Esophagus (tissue), 2 donors: ENCODE results near the gene STK39. TPM values are rescaled to one million over a fixed set of nuclear protein-coding genes. Genes with fewer than 3 reads are reported as not detected.

ENCODE experiments used
- H3K27ac ChIP-seq, 2 donors: one replicate each; pipeline ENCODE4 v1.5.1; 2013; ENCODE audit warnings: low read depth in 2 of 2, mild to moderate bottlenecking in 2 of 2, inconsistent platforms in 1 of 2, low read length in 1 of 2, moderate library complexity in 1 of 2
- H3K27me3 ChIP-seq, 2 donors: one replicate each; pipeline ENCODE4 v1.6.1; 2013; ENCODE audit warnings: low read length in 2 of 2, control low read depth in 1 of 2, mild to moderate bottlenecking in 1 of 2; ENCODE audit not compliant: insufficient read depth in 2 of 2, control insufficient read depth in 1 of 2
- H3K36me3 ChIP-seq, 2 donors: one replicate each; pipeline ENCODE4 v1.6.1; 2013; ENCODE audit warnings: low read length in 1 of 2; ENCODE audit not compliant: control insufficient read depth in 2 of 2, insufficient read depth in 2 of 2
- H3K4me1 ChIP-seq, 2 donors: one replicate each; pipeline ENCODE4 v1.6.1; 2013; ENCODE audit warnings: low read length in 1 of 2; ENCODE audit not compliant: control insufficient read depth in 2 of 2, insufficient read depth in 2 of 2
- H3K4me3 ChIP-seq, 2 donors: one replicate each; pipeline ENCODE4 v1.5.1; 2013; ENCODE audit warnings: low read length in 2 of 2, mild to moderate bottlenecking in 2 of 2, low read depth in 1 of 2, moderate library complexity in 1 of 2
- H3K9me3 ChIP-seq, 2 donors: one replicate each; pipeline ENCODE4 v1.6.1; 2013; ENCODE audit warnings: mild to moderate bottlenecking in 2 of 2, low read depth in 1 of 2, low read length in 1 of 2, moderate library complexity in 1 of 2; ENCODE audit not compliant: control insufficient read depth in 2 of 2, insufficient read depth in 1 of 2
- WGBS, 2 donors: extraction: QIAGEN DNeasy Blood & Tissue Kit; methylation state at CpG; one replicate each; pipeline ENCODE4 v1.1.7; 2013; 5-methylcytosine and 5-hydroxymethylcytosine counted together
- polyA plus RNA-seq, 2 donors: library from polyadenylated mRNA; stranded (reverse); fragments of 200-250 nt; gene quantifications; one replicate each; pipeline ENCODE4 v1.2.3, GENCODE V29; 2013
- donor health status: healthy with polysubstance abuse.
- donor health status: Bipolar disorder and iron deficiency.

STK39 gene
- polyA plus RNA-seq, 2 donors = 24.7 to 24.9 TPM

DNA sequence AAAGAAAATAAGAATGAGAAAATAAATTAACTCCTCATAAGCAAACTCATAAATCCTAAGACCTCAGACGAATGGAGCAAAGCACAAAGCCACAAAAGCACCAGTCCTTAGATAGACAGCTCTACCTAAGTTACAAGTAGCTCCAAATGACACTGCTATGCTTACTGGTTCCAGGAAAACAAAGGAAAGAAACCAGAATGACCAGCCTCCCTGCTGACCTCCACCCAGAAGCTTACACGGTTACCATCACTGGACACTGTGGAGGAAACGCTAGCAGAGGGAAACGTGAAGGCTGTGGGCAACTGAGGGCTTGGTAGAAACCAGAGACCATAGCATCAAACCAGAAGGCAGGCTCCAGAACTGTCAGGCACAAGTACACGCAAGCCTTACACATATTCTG is 67.8 kb downstream of the STK39 start:
- 79 to 81% methylated on average over 5 of the region's 5 CpGs for WGBS, 2 donors
- H3K4me3 ChIP-seq = no peak overlapping the region
- no peaks in the 10 kb centered on the region for H3K27me3 ChIP-seq
- H3K27ac ChIP-seq = peak overlapping the region in 1 of 2 donors; percentile 14
- H3K9me3 ChIP-seq = no peaks in the 10 kb centered on the region
- H3K4me1 ChIP-seq = peaks cover 2 to 5% of the 10 kb centered on the region in 2 donors
- peaks cover 0 to 5% of the 10 kb centered on the region in 2 donors for H3K36me3 ChIP-seq

DNA sequence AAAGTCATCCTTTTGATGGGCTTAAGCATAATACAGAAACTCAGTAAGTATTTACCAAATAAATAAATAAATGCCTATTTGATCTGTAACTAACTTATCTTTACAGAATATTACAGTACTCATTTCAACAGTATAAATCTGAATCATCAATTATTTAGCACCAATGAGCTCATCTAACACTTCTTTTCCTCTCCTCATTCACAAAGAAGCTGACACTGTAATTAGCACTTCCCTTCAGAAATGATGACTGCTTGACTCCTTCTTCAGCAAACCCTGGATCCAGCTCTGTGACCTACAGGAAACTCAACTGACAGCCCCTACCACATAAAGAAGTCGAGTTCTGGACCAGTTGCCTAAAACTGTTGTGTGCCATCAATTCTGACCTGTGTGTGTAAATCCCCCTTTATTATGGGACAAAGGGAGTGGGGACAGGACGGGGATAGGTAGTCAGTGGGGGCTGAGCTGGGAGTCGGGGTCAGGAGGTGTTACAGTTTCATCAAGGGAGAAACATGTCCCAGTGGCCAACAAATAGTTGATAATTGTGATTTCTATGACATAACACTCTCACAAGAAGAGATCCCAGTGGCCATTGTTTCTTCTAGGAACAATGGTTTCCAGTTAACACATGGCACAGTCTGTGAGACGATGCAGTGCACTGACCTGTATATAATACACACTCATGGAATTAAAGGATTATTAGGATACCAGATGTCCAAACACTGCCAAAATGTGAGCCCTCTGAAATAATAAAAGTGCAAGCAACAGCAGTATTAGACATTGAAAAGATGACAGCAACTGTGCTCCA is 68.7 kb downstream of the STK39 start:
- H3K27ac ChIP-seq = peak overlapping the region in 1 of 2 donors; percentile 74
- no peak overlapping the region for H3K4me3 ChIP-seq
- WGBS, 2 donors = 78 to 82% methylated on average over 4 of the region's 4 CpGs
- H3K27me3 ChIP-seq = no peaks in the 10 kb centered on the region
- H3K36me3 ChIP-seq = peaks cover 0 to 5% of the 10 kb centered on the region in 2 donors
- H3K4me1 ChIP-seq = peaks cover 2 to 5% of the 10 kb centered on the region in 2 donors
- no peaks in the 10 kb centered on the region for H3K9me3 ChIP-seq

DNA sequence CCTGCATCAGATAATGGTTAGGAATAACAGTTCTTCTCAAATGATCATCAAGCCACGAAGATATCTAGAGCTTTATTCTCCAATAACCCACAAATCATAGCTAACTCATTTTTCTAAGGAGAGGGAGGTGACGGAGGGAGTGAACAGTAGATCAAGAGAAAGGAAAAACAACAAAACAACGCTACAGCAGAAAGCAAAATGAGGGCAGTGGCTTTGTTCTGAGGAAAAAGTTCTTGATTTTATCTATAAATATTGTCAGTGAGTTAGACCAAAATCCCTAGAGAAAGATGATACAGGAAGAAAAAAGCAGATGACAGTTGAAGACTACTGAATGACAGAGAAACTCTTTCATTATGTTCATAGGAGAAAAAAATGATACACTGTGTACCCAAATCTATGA is 71.0 kb downstream of the STK39 start:
- H3K27ac ChIP-seq = no peak overlapping the region
- H3K27me3 ChIP-seq = no peaks in the 10 kb centered on the region
- H3K4me3 ChIP-seq = no peak overlapping the region
- 83 to 87% methylated on average over 3 of the region's 3 CpGs for WGBS, 2 donors
- peaks cover 0 to 2% of the 10 kb centered on the region in 2 donors for H3K4me1 ChIP-seq
- no peaks in the 10 kb centered on the region for H3K36me3 ChIP-seq
- no peaks in the 10 kb centered on the region for H3K9me3 ChIP-seq

DNA sequence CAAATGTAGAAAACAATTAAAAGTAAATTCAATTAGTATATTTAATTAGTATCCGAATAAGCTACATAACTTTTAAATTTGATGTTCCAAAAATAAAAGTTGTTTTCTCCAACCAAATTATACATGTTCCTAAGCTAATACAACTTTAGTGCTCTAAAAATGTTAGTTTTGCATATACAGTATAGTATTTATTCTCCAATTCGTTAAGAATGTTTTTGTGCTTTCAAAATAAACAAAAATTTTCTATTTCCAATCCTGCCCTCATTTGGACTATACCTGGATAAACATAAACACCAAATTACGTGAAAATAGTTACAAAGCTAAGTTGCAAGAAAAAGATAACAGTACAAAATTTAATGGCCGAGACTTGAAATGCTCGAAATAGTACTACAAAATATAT is 71.9 kb downstream of the STK39 start:
- Histone ChIP-seq H3K4me3 (no peak overlapping the region), H3K9me3 (no peaks in the 10 kb centered on the region), H3K27ac (no peak overlapping the region), H3K4me1 (peaks cover 0 to 2% of the 10 kb centered on the region in 2 donors), H3K27me3 (no peaks in the 10 kb centered on the region), H3K36me3 (no peaks in the 10 kb centered on the region)
- 88 to 91% methylated on average over 5 of the region's 5 CpGs for WGBS, 2 donors

- Histone ChIP-seq H3K4me3 (no peak overlapping the region), H3K36me3 (no peaks in the 10 kb centered on the region), H3K4me1 (peaks cover 0 to 2% of the 10 kb centered on the region in 2 donors), H3K27ac (no peak overlapping the region), H3K27me3 (no peaks in the 10 kb centered on the region), H3K9me3 (no peaks in the 10 kb centered on the region)
- 74 to 85% methylated on average over 2 of the region's 2 CpGs for WGBS, 2 donors
Observed at GRCh38 chr2:168174756-168175155, 72.6 kb downstream of the STK39 start.

DNA sequence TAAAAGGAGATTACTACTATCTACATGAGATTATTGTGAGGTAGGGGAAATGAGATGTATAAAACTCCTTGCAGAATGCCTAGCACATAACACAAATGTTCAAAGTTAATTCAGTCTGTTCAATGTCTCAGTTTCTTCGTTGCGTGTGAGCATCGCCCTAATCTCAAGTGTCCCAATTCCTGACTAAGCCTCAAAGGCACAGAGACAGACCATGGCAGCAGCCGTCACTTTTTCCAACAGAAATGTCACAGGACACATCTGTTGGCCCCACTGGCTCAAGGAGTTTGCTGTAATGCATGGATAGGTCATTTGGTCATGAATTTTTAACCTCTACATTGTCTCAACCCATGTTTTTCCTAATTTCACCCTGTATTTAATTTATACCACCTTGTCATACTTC is 75.3 kb downstream of the STK39 start:
- 98% methylated on average over 4 of the region's 4 CpGs for WGBS, 2 donors
- no peaks in the 10 kb centered on the region for H3K9me3 ChIP-seq
- no peaks in the 10 kb centered on the region for H3K27me3 ChIP-seq
- no peak overlapping the region for H3K4me3 ChIP-seq
- no peak overlapping the region for H3K27ac ChIP-seq
- H3K4me1 ChIP-seq = no peaks in the 10 kb centered on the region
- H3K36me3 ChIP-seq = no peaks in the 10 kb centered on the region

GRCh38 chr2:168171059-168171762 is 76.2 kb downstream of the STK39 start:
- Histone ChIP-seq H3K27ac (no peak overlapping the region), H3K4me3 (no peak overlapping the region), H3K4me1 (no peaks in the 10 kb centered on the region), H3K27me3 (no peaks in the 10 kb centered on the region), H3K36me3 (no peaks in the 10 kb centered on the region), H3K9me3 (no peaks in the 10 kb centered on the region)
- WGBS, 2 donors = 89 to 90% methylated on average over 7 of the region's 7 CpGs

DNA sequence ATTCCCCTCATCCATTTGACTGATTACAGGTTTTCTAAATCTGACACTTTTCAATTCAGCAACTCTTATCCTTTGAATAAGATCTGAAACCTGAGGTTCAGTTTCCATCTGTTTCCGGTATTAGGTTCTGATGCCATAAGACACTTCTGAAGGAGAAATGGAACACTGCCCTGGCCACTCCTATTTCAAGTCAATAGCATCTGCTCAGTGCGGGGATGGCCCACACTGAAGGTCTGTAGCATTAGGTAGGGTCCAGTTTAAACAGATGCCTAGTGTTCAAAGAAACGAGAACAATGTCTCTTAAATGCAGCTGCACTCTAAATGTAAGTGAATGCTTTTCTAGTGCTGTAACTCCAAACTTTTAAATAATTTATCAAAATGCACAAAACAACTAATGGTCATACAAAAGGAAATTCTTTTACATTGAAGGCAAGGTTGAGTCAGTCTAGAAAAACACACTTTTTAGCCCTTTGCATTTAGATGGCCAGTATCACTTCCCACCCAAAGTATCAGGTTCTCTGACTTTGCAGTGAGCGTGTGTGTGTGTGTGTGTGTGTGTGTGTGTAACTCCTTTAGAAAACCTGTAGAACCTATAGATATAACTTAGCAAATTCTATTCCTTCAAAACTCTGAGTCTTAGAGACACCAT is 78.2 kb downstream of the STK39 start:
- Histone ChIP-seq H3K9me3 (no peaks in the 10 kb centered on the region), H3K4me1 (no peaks in the 10 kb centered on the region), H3K36me3 (no peaks in the 10 kb centered on the region), H3K4me3 (no peak overlapping the region), H3K27ac (no peak overlapping the region), H3K27me3 (no peaks in the 10 kb centered on the region)
- 84 to 96% methylated on average over 4 of the region's 4 CpGs for WGBS, 2 donors

- H3K36me3 ChIP-seq = no peaks in the 10 kb centered on the region
- H3K4me1 ChIP-seq = no peaks in the 10 kb centered on the region
- no peak overlapping the region for H3K27ac ChIP-seq
- no peaks in the 10 kb centered on the region for H3K27me3 ChIP-seq
- H3K9me3 ChIP-seq = no peaks in the 10 kb centered on the region
- 84 to 91% methylated on average over 4 of the region's 4 CpGs for WGBS, 2 donors
- no peak overlapping the region for H3K4me3 ChIP-seq
Observed at GRCh38 chr2:168167511-168168263, 79.7 kb downstream of the STK39 start.
